ENCODE data around the gene HS3ST5. TPM values are rescaled to one million over a fixed set of nuclear protein-coding genes. Genes with fewer than 3 reads are reported as not detected.
"Not testable (repeated sequence)": the region's sequence is repeated elsewhere in the genome, so short reads cannot be mapped to it uniquely, and the experiment has no call there.

The HS3ST5 gene
- total and polyA plus RNA-seq, 4 donors: not detected

DNA sequence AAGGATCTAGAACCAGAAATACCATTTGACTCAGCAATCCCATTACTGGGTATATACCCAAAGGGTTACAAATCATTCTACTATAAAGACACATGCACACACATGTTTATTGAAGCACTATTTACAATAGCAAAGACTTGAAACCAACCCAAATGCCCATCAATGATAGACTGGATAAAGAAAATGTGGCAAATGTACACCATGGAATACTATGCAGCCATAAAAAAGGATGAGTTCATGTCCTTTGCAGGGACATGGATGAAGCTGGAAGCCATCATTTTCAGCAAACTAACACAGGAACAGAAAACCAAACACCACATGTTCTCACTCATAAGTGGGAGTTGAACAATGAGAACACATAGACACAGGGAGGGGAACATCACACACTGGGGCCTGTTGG is 193.6 kb downstream of the HS3ST5 start:
- not testable (repeated sequence) for H3K4me3 ChIP-seq (ENCODE audit: low read depth in 1 of 3, low read length in 3 of 3); H3K9me3 ChIP-seq (ENCODE audit: control insufficient read depth in 4 of 4, low read length in 3 of 4); H3K4me1 ChIP-seq (ENCODE audit: control insufficient read depth in 4 of 4, insufficient read depth in 4 of 4, low read length in 3 of 4); DNase-seq (ENCODE audit: low spot score); H3K9ac ChIP-seq (ENCODE audit: low read depth in 1 of 2, low read length in 2 of 2); H3K27me3 ChIP-seq (ENCODE audit: control insufficient read depth in 4 of 4, insufficient read depth in 4 of 4, low read length in 3 of 4); H3K27ac ChIP-seq (ENCODE audit: low read depth in 1 of 2, low read length in 2 of 2); H3K36me3 ChIP-seq (ENCODE audit: control insufficient read depth in 4 of 4, insufficient read depth in 3 of 4, low read depth in 1 of 4, low read length in 3 of 4)

DNA sequence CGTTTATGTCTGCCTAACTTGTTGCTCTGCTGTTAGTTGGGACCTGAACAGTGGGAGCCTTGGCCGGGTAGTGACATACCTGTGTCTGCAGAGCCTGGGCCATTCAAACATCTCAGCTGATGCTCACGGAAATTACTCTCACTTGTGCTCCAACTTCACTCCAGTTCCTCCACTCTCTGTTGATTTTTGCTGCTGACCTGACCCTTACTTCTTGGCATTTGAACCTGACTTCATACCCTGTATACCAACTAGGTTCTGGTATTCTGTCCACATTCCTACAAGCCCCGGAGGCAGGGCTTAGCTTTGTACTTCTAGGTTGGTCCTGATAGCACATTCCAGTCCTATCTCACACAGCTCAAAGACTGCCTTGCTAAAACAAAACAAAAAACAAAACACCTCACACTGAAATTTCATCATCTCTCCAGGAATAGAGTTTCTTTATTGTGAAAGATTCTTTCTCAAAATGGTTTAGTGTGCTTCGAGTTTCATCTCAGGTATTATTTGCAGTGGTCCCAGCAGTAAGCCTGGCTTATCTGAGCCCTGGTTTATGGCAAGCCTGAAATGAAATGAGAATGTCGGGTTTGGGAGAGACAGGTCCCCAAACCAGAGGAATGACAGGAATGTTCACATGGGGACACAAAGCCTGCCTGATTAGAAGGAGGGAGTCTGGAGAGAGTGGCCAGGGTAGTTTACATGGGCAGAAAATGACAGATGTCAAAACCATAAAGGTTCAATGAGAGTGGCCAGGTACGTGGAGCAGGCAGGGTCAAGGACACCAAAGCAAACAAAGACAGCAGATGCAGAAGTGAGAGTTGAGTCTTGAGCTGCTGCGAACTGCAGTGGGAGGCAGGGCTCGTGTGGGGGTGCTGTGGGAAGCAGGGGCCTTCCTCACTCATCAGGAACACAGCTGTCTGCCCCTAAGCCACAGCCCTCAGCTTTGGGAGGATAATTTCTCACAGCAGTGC is 197.7 kb downstream of the HS3ST5 start:
- Histone ChIP-seq H3K9me3 (ENCODE audit: control insufficient read depth in 4 of 4, low read length in 3 of 4) (peaks cover 0 to 10% (median 3%) of the 10 kb centered on the region in 4 donors), H3K27ac (ENCODE audit: low read depth in 1 of 2, low read length in 2 of 2) (no peak overlapping the region), H3K27me3 (ENCODE audit: control insufficient read depth in 4 of 4, insufficient read depth in 4 of 4, low read length in 3 of 4) (peaks cover 0 to 12% (median 0%) of the 10 kb centered on the region in 4 donors), H3K9ac (ENCODE audit: low read depth in 1 of 2, low read length in 2 of 2) (no peak overlapping the region), H3K4me3 (ENCODE audit: low read depth in 1 of 3, low read length in 3 of 3) (no peak overlapping the region), H3K36me3 (ENCODE audit: control insufficient read depth in 4 of 4, insufficient read depth in 3 of 4, low read depth in 1 of 4, low read length in 3 of 4) (no peaks in the 10 kb centered on the region), H3K4me1 (ENCODE audit: control insufficient read depth in 4 of 4, insufficient read depth in 4 of 4, low read length in 3 of 4) (no peaks in the 10 kb centered on the region)
- DNase-seq (ENCODE audit: low spot score): no peak
- TF ChIP-seq RAD21 (IDR thresholded peaks at IDR 0.05): no peak
- no peak for TF ChIP-seq NR2F2 (IDR thresholded peaks at IDR 0.05)
- no peak for TF ChIP-seq FOXA1 (IDR thresholded peaks at IDR 0.05)
- WGBS: 21% methylated on average over 9 of the region's 9 CpGs

DNA sequence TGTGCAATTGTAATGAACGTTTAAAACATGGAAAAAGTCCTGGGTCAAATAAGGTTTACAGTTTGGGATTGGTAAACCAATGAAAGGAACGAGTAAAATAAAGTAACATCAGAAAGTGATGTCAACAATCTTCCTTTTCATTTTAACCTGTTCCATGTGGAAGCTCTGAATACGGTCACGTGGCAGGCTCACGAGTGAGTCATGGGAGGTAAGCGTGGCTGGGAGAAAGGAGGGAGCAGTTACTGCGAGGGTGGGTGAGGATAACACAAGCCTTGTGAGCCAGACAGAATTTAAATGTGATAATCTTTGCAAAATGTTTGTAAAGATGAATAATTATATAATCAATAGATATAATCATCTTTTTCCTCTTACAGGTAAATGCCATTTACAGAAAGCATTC is 200.6 kb downstream of the HS3ST5 start:
- Histone ChIP-seq H3K9ac (ENCODE audit: low read depth in 1 of 2, low read length in 2 of 2) (no peak overlapping the region), H3K9me3 (ENCODE audit: control insufficient read depth in 4 of 4, low read length in 3 of 4) (peaks cover 0 to 7% (median 3%) of the 10 kb centered on the region in 4 donors), H3K4me3 (ENCODE audit: low read depth in 1 of 3, low read length in 3 of 3) (no peak overlapping the region), H3K27me3 (ENCODE audit: control insufficient read depth in 4 of 4, insufficient read depth in 4 of 4, low read length in 3 of 4) (peaks cover 0 to 12% (median 0%) of the 10 kb centered on the region in 4 donors), H3K36me3 (ENCODE audit: control insufficient read depth in 4 of 4, insufficient read depth in 3 of 4, low read depth in 1 of 4, low read length in 3 of 4) (no peaks in the 10 kb centered on the region), H3K4me1 (ENCODE audit: control insufficient read depth in 4 of 4, insufficient read depth in 4 of 4, low read length in 3 of 4) (no peaks in the 10 kb centered on the region), H3K27ac (ENCODE audit: low read depth in 1 of 2, low read length in 2 of 2) (no peak overlapping the region)
- DNase-seq (ENCODE audit: low spot score): no peak
- TF ChIP-seq, protein P1, sequence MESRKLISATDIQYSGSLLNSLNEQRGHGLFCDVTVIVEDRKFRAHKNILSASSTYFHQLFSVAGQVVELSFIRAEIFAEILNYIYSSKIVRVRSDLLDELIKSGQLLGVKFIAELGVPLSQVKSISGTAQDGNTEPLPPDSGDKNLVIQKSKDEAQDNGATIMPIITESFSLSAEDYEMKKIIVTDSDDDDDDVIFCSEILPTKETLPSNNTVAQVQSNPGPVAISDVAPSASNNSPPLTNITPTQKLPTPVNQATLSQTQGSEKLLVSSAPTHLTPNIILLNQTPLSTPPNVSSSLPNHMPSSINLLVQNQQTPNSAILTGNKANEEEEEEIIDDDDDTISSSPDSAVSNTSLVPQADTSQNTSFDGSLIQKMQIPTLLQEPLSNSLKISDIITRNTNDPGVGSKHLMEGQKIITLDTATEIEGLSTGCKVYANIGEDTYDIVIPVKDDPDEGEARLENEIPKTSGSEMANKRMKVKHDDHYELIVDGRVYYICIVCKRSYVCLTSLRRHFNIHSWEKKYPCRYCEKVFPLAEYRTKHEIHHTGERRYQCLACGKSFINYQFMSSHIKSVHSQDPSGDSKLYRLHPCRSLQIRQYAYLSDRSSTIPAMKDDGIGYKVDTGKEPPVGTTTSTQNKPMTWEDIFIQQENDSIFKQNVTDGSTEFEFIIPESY (IDR thresholded peaks at IDR 0.05): no peak
- TF ChIP-seq RXRA (IDR thresholded peaks at IDR 0.05): no peak
- TF ChIP-seq YY1 (IDR thresholded peaks at IDR 0.05): no peak
- TF ChIP-seq FOXA2 (IDR thresholded peaks at IDR 0.05): no peak
- TF ChIP-seq, protein P2, sequence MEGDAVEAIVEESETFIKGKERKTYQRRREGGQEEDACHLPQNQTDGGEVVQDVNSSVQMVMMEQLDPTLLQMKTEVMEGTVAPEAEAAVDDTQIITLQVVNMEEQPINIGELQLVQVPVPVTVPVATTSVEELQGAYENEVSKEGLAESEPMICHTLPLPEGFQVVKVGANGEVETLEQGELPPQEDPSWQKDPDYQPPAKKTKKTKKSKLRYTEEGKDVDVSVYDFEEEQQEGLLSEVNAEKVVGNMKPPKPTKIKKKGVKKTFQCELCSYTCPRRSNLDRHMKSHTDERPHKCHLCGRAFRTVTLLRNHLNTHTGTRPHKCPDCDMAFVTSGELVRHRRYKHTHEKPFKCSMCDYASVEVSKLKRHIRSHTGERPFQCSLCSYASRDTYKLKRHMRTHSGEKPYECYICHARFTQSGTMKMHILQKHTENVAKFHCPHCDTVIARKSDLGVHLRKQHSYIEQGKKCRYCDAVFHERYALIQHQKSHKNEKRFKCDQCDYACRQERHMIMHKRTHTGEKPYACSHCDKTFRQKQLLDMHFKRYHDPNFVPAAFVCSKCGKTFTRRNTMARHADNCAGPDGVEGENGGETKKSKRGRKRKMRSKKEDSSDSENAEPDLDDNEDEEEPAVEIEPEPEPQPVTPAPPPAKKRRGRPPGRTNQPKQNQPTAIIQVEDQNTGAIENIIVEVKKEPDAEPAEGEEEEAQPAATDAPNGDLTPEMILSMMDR (IDR thresholded peaks at IDR 0.05; ENCODE audit: low read depth, low read length, missing input control): no peak
- TF ChIP-seq NR2F2 (IDR thresholded peaks at IDR 0.05): no peak
- TF ChIP-seq HNF4G (IDR thresholded peaks at IDR 0.05): no peak
- TF ChIP-seq, protein P3, sequence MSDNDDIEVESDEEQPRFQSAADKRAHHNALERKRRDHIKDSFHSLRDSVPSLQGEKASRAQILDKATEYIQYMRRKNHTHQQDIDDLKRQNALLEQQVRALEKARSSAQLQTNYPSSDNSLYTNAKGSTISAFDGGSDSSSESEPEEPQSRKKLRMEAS (IDR thresholded peaks at IDR 0.05): no peak
- no peak for TF ChIP-seq GABPA (IDR thresholded peaks at IDR 0.05 in 1 of 2, conservative IDR thresholded peaks at IDR 0.05 in 1 of 2)
- no peak for TF ChIP-seq FOXA1 (IDR thresholded peaks at IDR 0.05)
- TF ChIP-seq RAD21 (IDR thresholded peaks at IDR 0.05): no peak
- no peak for TF ChIP-seq JUND (IDR thresholded peaks at IDR 0.05)
- TF ChIP-seq, protein P4, sequence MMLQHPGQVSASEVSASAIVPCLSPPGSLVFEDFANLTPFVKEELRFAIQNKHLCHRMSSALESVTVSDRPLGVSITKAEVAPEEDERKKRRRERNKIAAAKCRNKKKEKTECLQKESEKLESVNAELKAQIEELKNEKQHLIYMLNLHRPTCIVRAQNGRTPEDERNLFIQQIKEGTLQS (IDR thresholded peaks at IDR 0.05): no peak
- TF ChIP-seq HNF4A (conservative IDR thresholded peaks at IDR 0.05): no peak
- WGBS: 78% methylated on average over 7 of the region's 7 CpGs
